Subcutaneous adipose tissue (tissue), 4 donors: ENCODE data around the gene ADRM1. TPM values are rescaled to one million over a fixed set of nuclear protein-coding genes. Genes with fewer than 3 reads are reported as not detected.

ENCODE experiments used
- CTCF ChIP-seq: fragments of 450-650 bp; IDR thresholded peaks from one replicate; pipeline ENCODE4 v1.5.1; 2016; ENCODE audit warnings: low read depth, mild to moderate bottlenecking, control low read depth, antibody characterized with exemption, moderate library complexity
- total RNA-seq, 4 donors: library from RNA; depleted of rRNA; stranded (reverse); fragments of >200 nt; gene quantifications; one replicate each; pipeline ENCODE4 v1.1.0, GENCODE V29; 2016

The ADRM1 gene
- total RNA-seq, 4 donors from 2014 or later: 78.5 to 141 (median 101) TPM

- TF ChIP-seq CTCF: no peak
Observed at GRCh38 chr20:62263396-62263795, 39.4 kb upstream of the ADRM1 start.

GRCh38 chr20:62265365-62265764 is 37.4 kb upstream of the ADRM1 start:
- TF ChIP-seq CTCF: no peak

- TF ChIP-seq CTCF: no peak
Observed at GRCh38 chr20:62266340-62266739, 36.5 kb upstream of the ADRM1 start.

- no peak for TF ChIP-seq CTCF
Observed at GRCh38 chr20:62266851-62267250, 35.9 kb upstream of the ADRM1 start.

- no peak for TF ChIP-seq CTCF
Observed at GRCh38 chr20:62267543-62267942, 35.3 kb upstream of the ADRM1 start.

GRCh38 chr20:62268228-62268900 is 34.4 kb upstream of the ADRM1 start:
- no peak for TF ChIP-seq CTCF

GRCh38 chr20:62269378-62269777 is 33.4 kb upstream of the ADRM1 start:
- TF ChIP-seq CTCF: no peak
